GM12873 (cell line): ENCODE measurements around the gene VWA2.

Experiments used
- TF ChIP-seq, protein P1 (sequence below): IDR thresholded peaks from 2 replicates; pipeline ENCODE4 v1.5.1; 2012; ENCODE audit warnings: low read depth, mild to moderate bottlenecking, moderate library complexity, low read length, control low read depth; ENCODE audit not compliant: insufficient read depth; ENCODE audit errors: missing control alignments

VWA2 gene

DNA sequence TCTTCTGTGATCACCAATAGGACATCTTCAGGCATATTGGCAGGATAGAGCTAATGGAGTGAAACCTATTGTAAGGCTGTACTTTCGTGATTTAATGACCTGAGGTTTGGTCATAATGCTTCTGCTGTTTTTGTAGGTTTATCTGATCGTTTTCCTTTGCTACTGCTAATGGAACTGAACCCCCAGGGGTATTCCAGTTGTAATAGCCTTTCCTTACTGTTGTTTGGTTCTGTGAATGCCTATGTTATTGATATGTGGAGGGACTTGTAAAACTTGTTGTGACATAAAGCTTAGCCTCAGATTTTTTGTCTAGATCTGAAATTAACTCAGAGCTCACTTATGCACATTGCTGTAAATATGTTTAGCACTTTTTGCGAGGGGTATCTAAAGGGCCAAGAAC, 10.9 kb upstream of the VWA2 start:
- TF ChIP-seq, protein P1, sequence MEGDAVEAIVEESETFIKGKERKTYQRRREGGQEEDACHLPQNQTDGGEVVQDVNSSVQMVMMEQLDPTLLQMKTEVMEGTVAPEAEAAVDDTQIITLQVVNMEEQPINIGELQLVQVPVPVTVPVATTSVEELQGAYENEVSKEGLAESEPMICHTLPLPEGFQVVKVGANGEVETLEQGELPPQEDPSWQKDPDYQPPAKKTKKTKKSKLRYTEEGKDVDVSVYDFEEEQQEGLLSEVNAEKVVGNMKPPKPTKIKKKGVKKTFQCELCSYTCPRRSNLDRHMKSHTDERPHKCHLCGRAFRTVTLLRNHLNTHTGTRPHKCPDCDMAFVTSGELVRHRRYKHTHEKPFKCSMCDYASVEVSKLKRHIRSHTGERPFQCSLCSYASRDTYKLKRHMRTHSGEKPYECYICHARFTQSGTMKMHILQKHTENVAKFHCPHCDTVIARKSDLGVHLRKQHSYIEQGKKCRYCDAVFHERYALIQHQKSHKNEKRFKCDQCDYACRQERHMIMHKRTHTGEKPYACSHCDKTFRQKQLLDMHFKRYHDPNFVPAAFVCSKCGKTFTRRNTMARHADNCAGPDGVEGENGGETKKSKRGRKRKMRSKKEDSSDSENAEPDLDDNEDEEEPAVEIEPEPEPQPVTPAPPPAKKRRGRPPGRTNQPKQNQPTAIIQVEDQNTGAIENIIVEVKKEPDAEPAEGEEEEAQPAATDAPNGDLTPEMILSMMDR = no peak

DNA sequence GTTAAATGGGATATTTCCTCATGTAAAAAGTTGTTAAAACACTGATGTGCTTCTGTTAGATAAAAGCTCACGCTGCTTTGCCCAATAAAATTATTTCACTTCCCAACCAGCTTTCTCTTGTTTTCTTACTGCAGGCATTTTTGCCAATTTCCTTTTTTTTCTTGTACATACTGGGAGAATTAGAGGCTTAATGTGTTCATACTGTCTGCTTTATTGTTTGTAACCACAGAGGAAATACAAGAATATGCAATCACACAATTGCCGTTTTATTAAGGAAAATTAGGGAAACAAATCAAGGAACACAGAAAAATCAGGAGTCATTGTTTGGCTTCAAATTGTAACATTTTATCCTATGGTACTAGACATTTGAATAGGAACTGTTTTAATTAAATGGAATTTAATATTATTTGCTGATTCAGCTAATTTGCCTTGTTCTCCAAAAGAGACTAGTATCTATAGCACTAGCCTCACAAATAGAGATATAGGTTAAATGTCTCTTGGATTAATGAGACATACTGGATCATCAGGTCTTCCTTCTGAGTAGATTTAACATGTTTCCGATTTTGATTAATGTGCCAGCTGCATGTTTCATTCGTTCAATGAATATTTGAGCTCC, 6.4 kb upstream of the VWA2 start:
- TF ChIP-seq, protein P1 = no peak

DNA sequence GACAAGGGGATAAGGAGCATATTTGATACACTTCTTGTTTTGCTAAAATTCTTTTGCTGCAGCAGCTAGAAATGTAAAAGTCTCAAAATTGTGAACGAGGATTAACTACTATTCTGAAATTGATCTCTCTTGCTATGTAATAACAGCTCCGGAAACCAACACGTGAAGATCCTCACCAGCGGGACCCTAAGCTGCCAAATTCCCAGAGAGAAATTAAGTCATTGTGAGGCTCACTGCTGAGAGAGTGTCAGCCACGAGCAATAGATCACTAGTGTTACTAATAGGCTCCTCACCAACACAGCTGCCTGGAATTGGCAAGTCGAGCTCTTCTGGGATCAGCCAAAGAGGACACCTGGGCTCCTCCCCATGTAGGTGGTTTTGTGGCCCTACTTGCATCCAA, 5.6 kb upstream of the VWA2 start:
- TF ChIP-seq, protein P1 = no peak

DNA sequence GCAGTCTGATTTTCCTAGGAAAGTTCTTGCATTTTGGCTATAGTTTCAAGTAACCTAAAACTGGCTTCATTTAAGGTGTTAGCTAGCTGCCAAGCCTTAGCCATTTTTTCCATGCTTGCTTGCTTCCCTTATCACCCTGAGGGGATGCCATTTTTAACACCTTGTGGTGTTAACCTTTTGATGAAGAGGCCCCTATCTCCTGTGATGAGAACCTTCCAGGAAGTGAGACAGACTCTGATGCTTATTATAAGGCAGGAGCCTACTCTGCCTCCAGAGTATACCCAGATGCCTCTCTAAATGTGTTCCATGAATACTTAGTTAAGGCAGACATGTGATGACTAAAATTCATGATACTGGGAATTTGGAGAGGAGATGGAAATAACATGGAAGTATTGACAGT, 4.9 kb upstream of the VWA2 start:
- TF ChIP-seq, protein P1 = no peak

DNA sequence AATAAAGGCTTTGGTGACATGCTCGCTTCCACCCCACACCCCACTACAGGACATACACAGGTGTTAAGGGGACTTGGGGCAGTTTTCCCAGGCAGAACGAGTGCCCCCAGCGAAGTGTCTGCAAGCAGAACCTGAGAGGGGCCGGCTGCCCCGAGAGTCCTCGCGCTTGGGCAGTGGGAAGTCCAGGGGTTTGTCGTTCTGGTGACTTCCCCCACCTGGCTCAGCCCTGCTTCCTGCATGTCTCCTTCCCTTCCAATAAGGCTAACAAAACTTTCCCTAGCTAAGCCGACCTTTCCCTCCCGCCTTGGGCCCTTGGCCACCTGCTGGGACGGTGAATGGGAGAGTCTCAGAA, 916 bp downstream of the VWA2 start:
- TF ChIP-seq, protein P1 = no peak

- TF ChIP-seq, protein P1 = no peak
Observed at GRCh38 chr10:114242235-114242634, 3.2 kb downstream of the VWA2 start.

GRCh38 chr10:114243661-114244060, 4.6 kb downstream of the VWA2 start:
- TF ChIP-seq, protein P1 = no peak
